Endothelial cell of umbilical vein (primary cell): ENCODE measurements around the gene PSENEN.

ENCODE experiments used
- EZH2 ChIP-seq: IDR thresholded peaks from 2 replicates; pipeline ENCODE4 v1.6.1; 2012; ENCODE audit warnings: borderline replicate concordance, low read depth, mild to moderate bottlenecking, moderate library complexity, low read length, inconsistent platforms; ENCODE audit not compliant: severe bottlenecking
- FOS ChIP-seq: IDR thresholded peaks from 2 replicates; pipeline ENCODE4 v1.6.1; 2011; ENCODE audit warnings: mild to moderate bottlenecking, low read length, moderate library complexity, borderline replicate concordance; ENCODE audit not compliant: insufficient read depth
- GATA2 ChIP-seq: IDR thresholded peaks from 2 replicates; pipeline ENCODE4 v1.7.0; 2011; ENCODE audit warnings: low read depth, mild to moderate bottlenecking, moderate library complexity, mixed read lengths, low read length; ENCODE audit not compliant: insufficient read length, insufficient read depth
- POLR2A ChIP-seq: IDR thresholded peaks from 2 replicates; pipeline ENCODE4 v1.6.1; 2012; ENCODE audit warnings: low read depth, mild to moderate bottlenecking, control low read depth, low read length
- POLR2AphosphoS5 ChIP-seq: IDR thresholded peaks from 2 replicates; pipeline ENCODE4 v1.6.1; 2012; ENCODE audit warnings: low read depth, mild to moderate bottlenecking, control low read depth, low read length, moderate library complexity; ENCODE audit not compliant: insufficient read depth
- TF ChIP-seq, protein P1 (sequence below), 2 donors: IDR thresholded peaks; 1 replicate in 1 of 2; 2 replicates in 1 of 2; pipeline ENCODE4 v1.5.1; 2011; ENCODE audit warnings: low read length in 2 of 2, mild to moderate bottlenecking in 2 of 2, moderate library complexity in 2 of 2, control low read depth in 1 of 2, inconsistent platforms in 1 of 2, low read depth in 1 of 2; ENCODE audit not compliant: insufficient read depth in 1 of 2; ENCODE audit errors: extremely low read depth in 1 of 2

DNA sequence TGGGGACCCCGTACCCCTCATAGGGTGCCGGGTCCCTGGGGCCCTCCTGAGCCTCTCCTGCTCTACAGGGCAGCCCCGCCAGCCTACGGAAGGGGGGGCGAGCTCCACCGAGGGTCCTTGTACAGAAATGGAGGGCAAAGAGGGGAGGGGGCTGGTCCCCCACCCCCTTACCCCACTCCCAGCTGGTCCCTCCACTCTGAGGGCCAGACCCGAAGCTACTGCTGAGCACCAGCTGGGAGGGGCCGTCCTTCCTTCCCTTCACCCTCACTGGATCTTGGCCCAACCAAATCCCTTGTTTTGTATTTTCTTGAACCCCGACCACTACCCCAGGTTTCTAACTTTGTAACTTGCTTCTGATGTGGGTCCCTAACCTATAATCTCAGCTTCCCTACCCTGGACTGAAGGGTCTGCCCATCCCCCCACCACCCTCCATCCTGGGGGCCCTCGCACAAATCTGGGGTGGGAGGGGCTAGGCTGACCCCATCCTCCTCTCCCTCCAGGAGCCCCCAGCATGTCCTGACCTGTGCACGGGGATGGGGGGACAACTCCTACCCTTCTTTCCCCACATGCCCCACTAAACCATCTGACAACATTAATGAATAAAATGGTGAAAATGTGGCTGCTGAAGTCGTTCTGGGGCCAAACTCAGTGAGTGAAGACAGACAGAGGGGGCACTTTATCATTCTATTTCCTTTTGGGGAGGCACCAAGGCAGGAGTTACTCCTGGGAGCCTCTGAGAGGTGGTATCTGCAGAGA is 42.9 kb downstream of the PSENEN start:
- TF ChIP-seq POLR2A (no peak), EZH2 (no peak), GATA2 (no peak), POLR2AphosphoS5 (no peak), FOS (no peak)
- TF ChIP-seq, protein P1, sequence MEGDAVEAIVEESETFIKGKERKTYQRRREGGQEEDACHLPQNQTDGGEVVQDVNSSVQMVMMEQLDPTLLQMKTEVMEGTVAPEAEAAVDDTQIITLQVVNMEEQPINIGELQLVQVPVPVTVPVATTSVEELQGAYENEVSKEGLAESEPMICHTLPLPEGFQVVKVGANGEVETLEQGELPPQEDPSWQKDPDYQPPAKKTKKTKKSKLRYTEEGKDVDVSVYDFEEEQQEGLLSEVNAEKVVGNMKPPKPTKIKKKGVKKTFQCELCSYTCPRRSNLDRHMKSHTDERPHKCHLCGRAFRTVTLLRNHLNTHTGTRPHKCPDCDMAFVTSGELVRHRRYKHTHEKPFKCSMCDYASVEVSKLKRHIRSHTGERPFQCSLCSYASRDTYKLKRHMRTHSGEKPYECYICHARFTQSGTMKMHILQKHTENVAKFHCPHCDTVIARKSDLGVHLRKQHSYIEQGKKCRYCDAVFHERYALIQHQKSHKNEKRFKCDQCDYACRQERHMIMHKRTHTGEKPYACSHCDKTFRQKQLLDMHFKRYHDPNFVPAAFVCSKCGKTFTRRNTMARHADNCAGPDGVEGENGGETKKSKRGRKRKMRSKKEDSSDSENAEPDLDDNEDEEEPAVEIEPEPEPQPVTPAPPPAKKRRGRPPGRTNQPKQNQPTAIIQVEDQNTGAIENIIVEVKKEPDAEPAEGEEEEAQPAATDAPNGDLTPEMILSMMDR (IDR thresholded peaks at IDR 0.05; ENCODE audit: extremely low read depth in 1 of 2, insufficient read depth in 1 of 2, low read depth in 1 of 2, low read length in 2 of 2): no peak
